ENCODE data around the gene FAM120C.

- no peak for TF ChIP-seq CTCF (conservative IDR thresholded peaks at IDR 0.05; ENCODE audit: low read depth in 2 of 2)
- no peak for TF ChIP-seq EZH2 (IDR thresholded peaks at IDR 0.05; ENCODE audit: low read depth, unreplicated experiment)
- TF ChIP-seq JUNB (IDR thresholded peaks at IDR 0.05; ENCODE audit: unreplicated experiment), result no peak
- TF ChIP-seq CREB1 (CRISPR knock-in tag; IDR thresholded peaks at IDR 0.05; ENCODE audit: low read depth), result no peak
- TF ChIP-seq POLR2AphosphoS5 (IDR thresholded peaks at IDR 0.05; ENCODE audit: low read depth), result no peak
- TF ChIP-seq, protein P1, sequence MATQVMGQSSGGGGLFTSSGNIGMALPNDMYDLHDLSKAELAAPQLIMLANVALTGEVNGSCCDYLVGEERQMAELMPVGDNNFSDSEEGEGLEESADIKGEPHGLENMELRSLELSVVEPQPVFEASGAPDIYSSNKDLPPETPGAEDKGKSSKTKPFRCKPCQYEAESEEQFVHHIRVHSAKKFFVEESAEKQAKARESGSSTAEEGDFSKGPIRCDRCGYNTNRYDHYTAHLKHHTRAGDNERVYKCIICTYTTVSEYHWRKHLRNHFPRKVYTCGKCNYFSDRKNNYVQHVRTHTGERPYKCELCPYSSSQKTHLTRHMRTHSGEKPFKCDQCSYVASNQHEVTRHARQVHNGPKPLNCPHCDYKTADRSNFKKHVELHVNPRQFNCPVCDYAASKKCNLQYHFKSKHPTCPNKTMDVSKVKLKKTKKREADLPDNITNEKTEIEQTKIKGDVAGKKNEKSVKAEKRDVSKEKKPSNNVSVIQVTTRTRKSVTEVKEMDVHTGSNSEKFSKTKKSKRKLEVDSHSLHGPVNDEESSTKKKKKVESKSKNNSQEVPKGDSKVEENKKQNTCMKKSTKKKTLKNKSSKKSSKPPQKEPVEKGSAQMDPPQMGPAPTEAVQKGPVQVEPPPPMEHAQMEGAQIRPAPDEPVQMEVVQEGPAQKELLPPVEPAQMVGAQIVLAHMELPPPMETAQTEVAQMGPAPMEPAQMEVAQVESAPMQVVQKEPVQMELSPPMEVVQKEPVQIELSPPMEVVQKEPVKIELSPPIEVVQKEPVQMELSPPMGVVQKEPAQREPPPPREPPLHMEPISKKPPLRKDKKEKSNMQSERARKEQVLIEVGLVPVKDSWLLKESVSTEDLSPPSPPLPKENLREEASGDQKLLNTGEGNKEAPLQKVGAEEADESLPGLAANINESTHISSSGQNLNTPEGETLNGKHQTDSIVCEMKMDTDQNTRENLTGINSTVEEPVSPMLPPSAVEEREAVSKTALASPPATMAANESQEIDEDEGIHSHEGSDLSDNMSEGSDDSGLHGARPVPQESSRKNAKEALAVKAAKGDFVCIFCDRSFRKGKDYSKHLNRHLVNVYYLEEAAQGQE (IDR thresholded peaks at IDR 0.05; ENCODE audit: unreplicated experiment), result no peak
These were observed 137.4 kb downstream of the FAM120C start for GRCh38 chrX:54045563-54046228.
